CD14-positive monocyte (primary cell): ENCODE measurements around the gene CD248. TPM values are rescaled to one million over a fixed set of nuclear protein-coding genes. Genes with fewer than 3 reads are reported as not detected.

ENCODE experiments used
- DNase-seq, 3 donors: peaks; one replicate each; pipeline ENCODE4 v3.0.0-alpha.2; 2011 to 2022
- H2AFZ ChIP-seq: 2 replicates; pipeline ENCODE4 v1.6.0; 2012; ENCODE audit warnings: mild to moderate bottlenecking, low read depth, low read length, inconsistent platforms; ENCODE audit not compliant: insufficient read depth, poor library complexity, severe bottlenecking
- H3K27ac ChIP-seq, 2 donors: 1 replicate in 1 of 2; 2 replicates in 1 of 2; pipeline ENCODE4 v1.5.1; 2012 to 2013; ENCODE audit warnings: low read length in 2 of 2, control low read depth in 1 of 2, inconsistent platforms in 1 of 2, low read depth in 1 of 2, mild to moderate bottlenecking in 1 of 2
- H3K27me3 ChIP-seq, 2 donors: one replicate each; pipeline versions ENCODE4 v1.6.0 to v1.6.1; 2011 to 2013; ENCODE audit warnings: low read length in 2 of 2; ENCODE audit not compliant: control insufficient read depth in 2 of 2, insufficient read depth in 2 of 2
- H3K36me3 ChIP-seq, 2 donors: replicated peaks in 1 of 2; 1 replicate in 1 of 2; 2 replicates in 1 of 2; pipeline versions ENCODE4 v1.5.1 to v1.6.1; 2012 to 2013; ENCODE audit warnings: low read length in 2 of 2, control low read depth in 1 of 2, inconsistent platforms in 1 of 2, mild to moderate bottlenecking in 1 of 2; ENCODE audit not compliant: insufficient read depth in 2 of 2, control insufficient read depth in 1 of 2
- H3K4me1 ChIP-seq, 2 donors: 1 replicate in 1 of 2; 2 replicates in 1 of 2; pipeline versions ENCODE4 v1.5.1 to v1.6.1; 2012 to 2013; ENCODE audit warnings: low read length in 2 of 2, control low read depth in 1 of 2, inconsistent platforms in 1 of 2, mild to moderate bottlenecking in 1 of 2, moderate library complexity in 1 of 2; ENCODE audit not compliant: insufficient read depth in 2 of 2, control insufficient read depth in 1 of 2
- H3K4me2 ChIP-seq: replicated peaks from 2 replicates; pipeline ENCODE3; 2012; ENCODE audit warnings: low read length, moderate library complexity, mild to moderate bottlenecking; ENCODE audit not compliant: poor library complexity, severe bottlenecking; ENCODE audit errors: extremely low read depth
- H3K4me3 ChIP-seq, 3 experiments: fragments of 200-600 bp in 1 of 3; sonication (generic) in 1 of 3; replicated peaks in 1 of 3; 1 replicate in 2 of 3; 2 replicates in 1 of 3; pipeline ENCODE4 v1.5.1; 2011 to 2013; ENCODE audit warnings: low read length in 3 of 3, mild to moderate bottlenecking in 3 of 3, control low read depth in 2 of 3, low read depth in 2 of 3, inconsistent platforms in 1 of 3, moderate library complexity in 1 of 3
- H3K79me2 ChIP-seq: 2 replicates; pipeline ENCODE4 v1.6.0; 2012; ENCODE audit warnings: mild to moderate bottlenecking, control low read depth, inconsistent platforms, low read length, moderate library complexity; ENCODE audit not compliant: insufficient read depth
- H3K9ac ChIP-seq: 2 replicates; pipeline ENCODE4 v1.6.0; 2017; ENCODE audit warnings: low read length, mild to moderate bottlenecking; ENCODE audit not compliant: insufficient read depth, poor library complexity, severe bottlenecking
- H3K9me3 ChIP-seq, 2 donors: replicated peaks in 1 of 2; 1 replicate in 1 of 2; 2 replicates in 1 of 2; pipeline versions ENCODE4 v1.5.1 to v1.6.1; 2012 to 2013; ENCODE audit warnings: low read length in 2 of 2, control low read depth in 1 of 2; ENCODE audit not compliant: control insufficient read depth in 1 of 2, insufficient read depth in 1 of 2
- H4K20me1 ChIP-seq: 2 replicates; pipeline ENCODE4 v1.6.0; 2012; ENCODE audit warnings: mild to moderate bottlenecking, low read length, control low read depth, moderate library complexity; ENCODE audit not compliant: insufficient read depth
- H3K27ac Mint-ChIP-seq, 7 donors: one replicate each; pipeline ENCODE4 v1.8.0; 2020; ENCODE audit warnings: mild to moderate bottlenecking in 7 of 7, mixed read lengths in 7 of 7, moderate library complexity in 6 of 7, inconsistent platforms in 2 of 7
- H3K27me3 Mint-ChIP-seq, 3 donors: one replicate each; pipeline ENCODE4 v1.8.0; 2021 to 2022; ENCODE audit warnings: low read depth in 3 of 3, mild to moderate bottlenecking in 3 of 3, mixed read lengths in 3 of 3, moderate library complexity in 3 of 3, inconsistent platforms in 1 of 3
- H3K36me3 Mint-ChIP-seq, 2 donors: one replicate each; pipeline ENCODE4 v1.8.0; 2020; ENCODE audit warnings: mixed read lengths in 2 of 2, inconsistent platforms in 1 of 2, mild to moderate bottlenecking in 1 of 2
- H3K4me1 Mint-ChIP-seq: one replicate; pipeline ENCODE4 v1.8.0; 2020; ENCODE audit warnings: mild to moderate bottlenecking, mixed read lengths
- H3K4me3 Mint-ChIP-seq, 2 donors: one replicate each; pipeline ENCODE4 v1.8.0; 2020; ENCODE audit warnings: mild to moderate bottlenecking in 2 of 2, mixed read lengths in 2 of 2, moderate library complexity in 1 of 2
- H3K9me3 Mint-ChIP-seq, 7 donors: one replicate each; pipeline ENCODE4 v1.8.0; 2020 to 2022; ENCODE audit warnings: mixed read lengths in 7 of 7, mild to moderate bottlenecking in 6 of 7, moderate library complexity in 6 of 7, inconsistent platforms in 2 of 7
- WGBS: methylation state at CpG from one replicate; pipeline ENCODE4 v1.1.5; 2013; ENCODE audit warnings: missing lambda C conversion rate; ENCODE audit not compliant: insufficient coverage; 5-methylcytosine and 5-hydroxymethylcytosine counted together
- intact Hi-C, 2 donors: fragments of 100-400 bp; cut with micrococcal nuclease; formaldehyde crosslinking; loops; one replicate each; pipeline versions ENCODE4 v1.15.0 to v1.15.1; 2023
- polyA plus RNA-seq, 3 donors: library from polyadenylated mRNA; depleted of rRNA in 1 of 3; unstranded in 2 of 3; stranded (reverse) in 1 of 3; fragments of 300-500 nt in 2 of 3; fragments of >200 nt in 1 of 3; fragmentation: Illumina TruSeq in 2 of 3; gene quantifications; 1 replicate in 2 of 3; 2 replicates in 1 of 3; pipeline ENCODE4 v1.2.3, GENCODE V29; 2012 to 2021
- TF ChIP-seq, protein P1 (sequence below): fragments of 200-600 bp; IDR thresholded peaks from one replicate; pipeline ENCODE4 v1.8.0; 2022; ENCODE audit warnings: antibody characterized with exemption, mild to moderate bottlenecking

The CD248 gene
- polyA plus RNA-seq, 3 donors, result 0.05 to 0.13 TPM; not detected in 1

DNA sequence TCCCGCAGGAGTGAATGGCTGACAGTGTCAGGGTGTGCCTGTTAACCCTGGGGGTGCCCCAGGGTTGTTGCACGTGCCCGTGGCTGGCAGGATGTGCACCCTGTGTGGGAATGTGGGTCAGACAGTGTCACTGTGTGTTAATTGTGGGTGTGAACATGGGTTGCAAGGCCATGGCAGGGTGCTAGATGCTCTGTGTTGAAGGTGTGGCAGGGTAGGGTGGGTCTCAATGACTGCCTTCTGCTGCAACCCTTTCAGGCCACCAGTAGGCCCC lies 11.1 kb upstream of the CD248 start:
- Histone ChIP-seq H3K36me3 (peaks cover 13 to 18% of the 10 kb centered on the region in 2 donors), H3K4me3 (no peak overlapping the region), H3K79me2 (no peaks in the 10 kb centered on the region), H4K20me1 (peaks cover under 1% of the 10 kb centered on the region), H3K27me3 (no peaks in the 10 kb centered on the region), H3K9ac (no peak overlapping the region), H3K4me2 (no peak overlapping the region), H3K9me3 (no peaks in the 10 kb centered on the region), H3K27ac (no peak overlapping the region), H2AFZ (no peak overlapping the region), H3K4me1 (peaks cover 7 to 11% of the 10 kb centered on the region in 2 donors)
- Mint-ChIP-seq H3K4me3 (no peak overlapping the region), H3K4me1 (peaks cover 16% of the 10 kb centered on the region), H3K36me3 (peaks cover 14 to 17% of the 10 kb centered on the region in 2 donors), H3K9me3 (no peaks in the 10 kb centered on the region), H3K27ac (no peak overlapping the region), H3K27me3 (peaks cover 0 to 3% (median 2%) of the 10 kb centered on the region in 3 donors)
- WGBS, result 94% methylated on average over 3 of the region's 3 CpGs
- intact Hi-C loops, result loop anchor here (1.0 kb wide), 1 partner anchor 16 kb away; no protein-coding TSS in a partner anchor
- DNase-seq, result no peak
- TF ChIP-seq, protein P1, sequence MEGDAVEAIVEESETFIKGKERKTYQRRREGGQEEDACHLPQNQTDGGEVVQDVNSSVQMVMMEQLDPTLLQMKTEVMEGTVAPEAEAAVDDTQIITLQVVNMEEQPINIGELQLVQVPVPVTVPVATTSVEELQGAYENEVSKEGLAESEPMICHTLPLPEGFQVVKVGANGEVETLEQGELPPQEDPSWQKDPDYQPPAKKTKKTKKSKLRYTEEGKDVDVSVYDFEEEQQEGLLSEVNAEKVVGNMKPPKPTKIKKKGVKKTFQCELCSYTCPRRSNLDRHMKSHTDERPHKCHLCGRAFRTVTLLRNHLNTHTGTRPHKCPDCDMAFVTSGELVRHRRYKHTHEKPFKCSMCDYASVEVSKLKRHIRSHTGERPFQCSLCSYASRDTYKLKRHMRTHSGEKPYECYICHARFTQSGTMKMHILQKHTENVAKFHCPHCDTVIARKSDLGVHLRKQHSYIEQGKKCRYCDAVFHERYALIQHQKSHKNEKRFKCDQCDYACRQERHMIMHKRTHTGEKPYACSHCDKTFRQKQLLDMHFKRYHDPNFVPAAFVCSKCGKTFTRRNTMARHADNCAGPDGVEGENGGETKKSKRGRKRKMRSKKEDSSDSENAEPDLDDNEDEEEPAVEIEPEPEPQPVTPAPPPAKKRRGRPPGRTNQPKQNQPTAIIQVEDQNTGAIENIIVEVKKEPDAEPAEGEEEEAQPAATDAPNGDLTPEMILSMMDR, result no peak

GRCh38 chr11:66327171-66328030 lies 10.6 kb upstream of the CD248 start:
- no peaks in the 10 kb centered on the region for H3K27me3 ChIP-seq
- no peak overlapping the region for H3K9ac ChIP-seq
- Mint-ChIP-seq H3K36me3 (peaks cover 8 to 11% of the 10 kb centered on the region in 2 donors), H3K9me3 (no peaks in the 10 kb centered on the region), H3K4me1 (peaks cover 16% of the 10 kb centered on the region), H3K27ac (no peak overlapping the region), H3K27me3 (peaks cover 0 to 3% (median 2%) of the 10 kb centered on the region in 3 donors), H3K4me3 (no peak overlapping the region)
- intact Hi-C loops, result loop anchor here (1.0 kb wide), 1 partner anchor 15 kb away; no protein-coding TSS in a partner anchor
- TF ChIP-seq, protein P1, result no peak
- no peaks in the 10 kb centered on the region for H4K20me1 ChIP-seq
- peaks cover 7 to 11% of the 10 kb centered on the region in 2 donors for H3K4me1 ChIP-seq
- no peak overlapping the region for H2AFZ ChIP-seq
- DNase-seq, result no peak
- no peaks in the 10 kb centered on the region for H3K9me3 ChIP-seq
- H3K36me3 ChIP-seq, result peaks cover 7 to 13% of the 10 kb centered on the region in 2 donors
- H3K4me3 ChIP-seq, result no peak overlapping the region
- H3K79me2 ChIP-seq, result no peaks in the 10 kb centered on the region
- H3K27ac ChIP-seq, result no peak overlapping the region
- H3K4me2 ChIP-seq, result no peak overlapping the region
- WGBS, result 93% methylated on average over 5 of the region's 10 CpGs
